Measurements from ENCODE around the gene EPHA3. TPM values are rescaled to one million over a fixed set of nuclear protein-coding genes. Genes with fewer than 3 reads are reported as not detected.
A peak's percentile ranks its signal among the peaks of the same experiment; 100 is the strongest.

The EPHA3 gene
- total RNA-seq, 1 donor, result 10.9 TPM

DNA sequence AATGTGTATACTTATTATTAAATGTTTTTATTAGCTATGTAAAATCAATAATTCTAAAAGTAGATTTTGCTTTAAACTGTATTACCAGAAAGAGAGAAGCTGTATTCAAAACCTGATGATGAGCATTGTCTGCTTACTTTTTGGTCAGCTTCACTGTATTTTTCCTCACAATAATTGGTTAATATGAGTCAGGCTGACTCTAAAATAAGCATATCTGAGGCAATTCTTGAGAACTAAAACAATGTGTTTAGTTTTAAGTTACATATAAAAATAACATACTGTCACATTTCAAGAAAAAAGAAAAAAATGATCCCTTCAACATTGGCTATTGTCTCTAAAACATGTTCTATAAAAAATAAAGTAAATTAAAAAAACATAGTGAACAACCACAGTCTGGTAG, 66.1 kb downstream of the EPHA3 start:
- no peaks in the 10 kb centered on the region for H3K36me3 ChIP-seq (ENCODE audit: insufficient read depth, low read length)
- H3K27ac ChIP-seq (ENCODE audit: low read depth, low read length), result no peak overlapping the region
- H3K4me2 ChIP-seq (ENCODE audit: insufficient read depth, low read length), result no peak overlapping the region
- no peaks in the 10 kb centered on the region for H3K79me2 ChIP-seq (ENCODE audit: insufficient read depth, low read length)
- no peaks in the 10 kb centered on the region for H3K4me1 ChIP-seq (ENCODE audit: insufficient read depth, low read length)
- H3K9me3 ChIP-seq (ENCODE audit: low read depth, low read length), result no peaks in the 10 kb centered on the region
- H3K27me3 ChIP-seq (ENCODE audit: insufficient read depth, low read length), result no peaks in the 10 kb centered on the region
- H2AFZ ChIP-seq (ENCODE audit: low read length), result no peak overlapping the region
- no peak overlapping the region for H3K4me3 ChIP-seq (ENCODE audit: insufficient read depth, low read length)
- H4K20me1 ChIP-seq (ENCODE audit: insufficient read depth, low read length), result no peaks in the 10 kb centered on the region
- TF ChIP-seq CTCF (IDR thresholded peaks at IDR 0.05; ENCODE audit: extremely low read depth, low read depth, low read length), result no peak
- DNase-seq (ENCODE audit: insufficient read length, low spot score, missing footprints), result no peak

DNA sequence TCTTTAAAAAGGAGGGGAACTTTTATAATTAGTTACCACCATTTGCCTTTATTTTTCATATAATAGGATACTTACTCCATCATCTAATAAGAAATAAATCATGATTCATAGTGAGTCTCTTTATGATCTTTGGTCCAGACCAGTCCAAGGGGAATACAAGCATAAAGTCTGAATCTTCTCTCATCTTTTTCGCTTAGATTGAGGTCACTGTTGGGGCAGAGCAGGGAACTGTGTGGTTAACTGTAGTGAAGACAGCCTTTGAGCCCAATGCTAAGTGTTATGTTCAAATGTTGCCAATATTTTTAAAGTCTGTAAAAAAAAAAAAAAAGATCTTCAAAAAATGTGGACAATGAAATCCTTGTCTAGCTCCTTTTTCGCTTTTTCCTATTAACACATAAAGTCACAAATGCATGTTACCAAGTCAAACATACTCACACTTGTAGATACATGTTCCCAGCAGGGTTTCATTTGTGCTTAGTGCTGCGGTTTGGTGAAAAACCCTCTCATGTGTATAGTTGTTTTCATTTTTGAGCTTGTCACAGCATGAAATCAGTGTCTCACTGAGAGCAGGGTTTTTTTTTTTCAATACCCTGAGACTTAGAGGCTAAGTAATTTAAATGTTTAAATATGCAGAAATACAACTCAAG, 72.1 kb downstream of the EPHA3 start:
- H4K20me1 ChIP-seq (ENCODE audit: insufficient read depth, low read length), result no peaks in the 10 kb centered on the region
- H3K4me2 ChIP-seq (ENCODE audit: insufficient read depth, low read length), result peak overlapping the region; percentile 45
- H3K36me3 ChIP-seq (ENCODE audit: insufficient read depth, low read length), result no peaks in the 10 kb centered on the region
- peaks cover 14% of the 10 kb centered on the region for H3K4me1 ChIP-seq (ENCODE audit: insufficient read depth, low read length)
- DNase-seq (ENCODE audit: insufficient read length, low spot score, missing footprints), result peak; percentile 62
- no peaks in the 10 kb centered on the region for H3K27me3 ChIP-seq (ENCODE audit: insufficient read depth, low read length)
- no peaks in the 10 kb centered on the region for H3K79me2 ChIP-seq (ENCODE audit: insufficient read depth, low read length)
- no peak for TF ChIP-seq CTCF (IDR thresholded peaks at IDR 0.05; ENCODE audit: extremely low read depth, low read depth, low read length)
- no peaks in the 10 kb centered on the region for H3K9me3 ChIP-seq (ENCODE audit: low read depth, low read length)
- no peak overlapping the region for H3K4me3 ChIP-seq (ENCODE audit: insufficient read depth, low read length)
- H2AFZ ChIP-seq (ENCODE audit: low read length), result peak overlapping the region; percentile 30
- H3K27ac ChIP-seq (ENCODE audit: low read depth, low read length), result no peak overlapping the region

DNA sequence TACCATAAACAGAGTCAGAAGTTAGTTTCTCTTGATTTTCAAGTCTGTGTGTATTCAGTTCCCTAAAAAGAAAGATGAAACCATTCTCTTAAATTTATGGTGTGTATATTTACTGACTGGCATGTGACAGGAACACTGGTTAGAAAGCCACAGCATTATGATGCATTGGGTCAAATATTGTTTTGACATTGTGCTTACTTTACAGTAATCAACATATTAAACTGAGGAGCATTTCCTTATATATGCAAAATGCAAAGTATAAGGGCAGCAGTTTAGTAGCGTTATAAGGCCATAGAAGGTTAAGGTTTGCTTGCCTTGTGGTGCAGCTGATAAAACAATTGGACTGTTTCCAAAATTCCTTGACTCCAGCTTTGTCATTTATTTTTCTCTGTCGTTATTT, 72.9 kb downstream of the EPHA3 start:
- H3K36me3 ChIP-seq (ENCODE audit: insufficient read depth, low read length), result no peaks in the 10 kb centered on the region
- no peak overlapping the region for H3K4me3 ChIP-seq (ENCODE audit: insufficient read depth, low read length)
- no peaks in the 10 kb centered on the region for H3K9me3 ChIP-seq (ENCODE audit: low read depth, low read length)
- peak; percentile 23 for DNase-seq (ENCODE audit: insufficient read length, low spot score, missing footprints)
- H4K20me1 ChIP-seq (ENCODE audit: insufficient read depth, low read length), result no peaks in the 10 kb centered on the region
- H3K4me1 ChIP-seq (ENCODE audit: insufficient read depth, low read length), result peaks cover 14% of the 10 kb centered on the region
- TF ChIP-seq CTCF (IDR thresholded peaks at IDR 0.05; ENCODE audit: extremely low read depth, low read depth, low read length), result no peak
- no peaks in the 10 kb centered on the region for H3K27me3 ChIP-seq (ENCODE audit: insufficient read depth, low read length)
- H2AFZ ChIP-seq (ENCODE audit: low read length), result peak overlapping the region; percentile 34
- no peaks in the 10 kb centered on the region for H3K79me2 ChIP-seq (ENCODE audit: insufficient read depth, low read length)
- no peak overlapping the region for H3K27ac ChIP-seq (ENCODE audit: low read depth, low read length)
- H3K4me2 ChIP-seq (ENCODE audit: insufficient read depth, low read length), result peak overlapping the region; percentile 45

- no peak for TF ChIP-seq CTCF (IDR thresholded peaks at IDR 0.05; ENCODE audit: extremely low read depth, low read depth, low read length)
- H2AFZ ChIP-seq (ENCODE audit: low read length), result no peak overlapping the region
Observed at GRCh38 chr3:89182056-89182455, 74.6 kb downstream of the EPHA3 start.

More at GRCh38 chr3:89182056-89182455, 74.6 kb downstream of the EPHA3 start:
- Histone ChIP-seq H3K9me3 (ENCODE audit: low read depth, low read length) (no peaks in the 10 kb centered on the region), H4K20me1 (ENCODE audit: insufficient read depth, low read length) (no peaks in the 10 kb centered on the region), H3K79me2 (ENCODE audit: insufficient read depth, low read length) (no peaks in the 10 kb centered on the region), H3K27ac (ENCODE audit: low read depth, low read length) (no peak overlapping the region), H3K36me3 (ENCODE audit: insufficient read depth, low read length) (no peaks in the 10 kb centered on the region), H3K4me1 (ENCODE audit: insufficient read depth, low read length) (peaks cover 14% of the 10 kb centered on the region), H3K27me3 (ENCODE audit: insufficient read depth, low read length) (no peaks in the 10 kb centered on the region), H3K4me2 (ENCODE audit: insufficient read depth, low read length) (no peak overlapping the region), H3K4me3 (ENCODE audit: insufficient read depth, low read length) (no peak overlapping the region)
- no peak for DNase-seq (ENCODE audit: insufficient read length, low spot score, missing footprints)

All from osteoblast (primary cell).